T-helper 1 cell treated with Interleukin-12 subunit alpha and Interleukin-12 subunit beta and Interleukin-4 antibody, amounts not matched to agents 30 μg/mL and 1 μg/mL, for 36 hours (primary cell): ENCODE measurements around the gene ANO10.
"Not testable (repeated sequence)": the region's sequence is repeated elsewhere in the genome, so short reads cannot be mapped to it uniquely, and the experiment has no call there.

Source experiments
- H3K27ac Mint-ChIP-seq: one replicate; pipeline ENCODE4 v1.8.0; 2021; ENCODE audit warnings: mild to moderate bottlenecking, mixed read lengths
- H3K27me3 Mint-ChIP-seq: one replicate; pipeline ENCODE4 v1.8.0; 2021; ENCODE audit warnings: low read depth, mixed read lengths
- H3K36me3 Mint-ChIP-seq: one replicate; pipeline ENCODE4 v1.8.0; 2021; ENCODE audit warnings: low read depth, mixed read lengths
- H3K4me1 Mint-ChIP-seq: one replicate; pipeline ENCODE4 v1.8.0; 2021; ENCODE audit warnings: low read depth, mixed read lengths
- H3K4me3 Mint-ChIP-seq: one replicate; pipeline ENCODE4 v1.8.0; 2021; ENCODE audit warnings: mild to moderate bottlenecking, moderate library complexity, mixed read lengths
- H3K9me3 Mint-ChIP-seq: one replicate; pipeline ENCODE4 v1.8.0; 2021; ENCODE audit warnings: mixed read lengths

The ANO10 gene

DNA sequence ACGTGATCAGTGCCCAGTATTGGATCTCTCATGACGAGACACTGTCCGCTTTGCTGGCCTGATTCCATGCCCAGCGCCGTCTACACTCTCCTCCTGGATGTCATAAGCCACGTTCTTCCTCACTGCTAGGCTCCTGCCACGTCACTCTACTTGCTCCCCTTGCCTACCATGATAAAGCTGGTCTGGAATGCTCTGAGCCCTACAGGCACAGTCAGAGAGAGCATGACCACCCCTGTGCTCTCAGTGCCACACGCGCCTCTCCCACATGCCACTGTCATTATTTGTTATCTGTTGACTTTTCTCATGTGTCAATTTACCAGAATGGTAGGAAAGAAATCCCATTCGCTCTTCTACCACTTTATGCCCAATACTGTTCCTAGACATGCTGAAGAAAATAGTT, 148.6 kb downstream of the ANO10 start:
- Mint-ChIP-seq H3K4me1 (peaks cover 15% of the 10 kb centered on the region), H3K4me3 (no peak overlapping the region), H3K27me3 (peaks cover 10% of the 10 kb centered on the region), H3K27ac (no peak overlapping the region), H3K9me3 (peaks cover 9% of the 10 kb centered on the region), H3K36me3 (peaks cover 9% of the 10 kb centered on the region)

DNA sequence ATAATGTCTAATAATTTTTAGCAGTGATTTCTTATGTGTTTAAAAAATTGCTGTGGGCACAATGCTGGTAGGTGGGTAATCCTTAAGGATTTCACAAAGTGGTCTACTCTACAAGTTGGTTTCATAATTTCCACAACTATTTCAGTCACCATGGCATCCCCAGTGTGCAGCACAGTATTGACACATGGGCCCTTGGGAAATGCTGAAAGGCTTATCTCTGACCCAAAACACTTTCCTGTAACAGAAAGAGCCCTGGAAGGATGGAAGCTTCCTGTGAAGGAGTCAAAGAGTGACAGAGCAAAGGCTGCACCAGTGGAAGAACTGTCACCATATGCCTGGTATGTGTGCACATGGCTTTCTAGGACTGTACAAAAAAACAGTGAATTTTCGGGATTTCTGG, 153.7 kb downstream of the ANO10 start:
- Mint-ChIP-seq H3K27me3 (peaks cover 5% of the 10 kb centered on the region), H3K4me3 (no peak overlapping the region), H3K9me3 (peaks cover 10% of the 10 kb centered on the region), H3K27ac (no peak overlapping the region), H3K4me1 (no peaks in the 10 kb centered on the region), H3K36me3 (peaks cover 4% of the 10 kb centered on the region)

DNA sequence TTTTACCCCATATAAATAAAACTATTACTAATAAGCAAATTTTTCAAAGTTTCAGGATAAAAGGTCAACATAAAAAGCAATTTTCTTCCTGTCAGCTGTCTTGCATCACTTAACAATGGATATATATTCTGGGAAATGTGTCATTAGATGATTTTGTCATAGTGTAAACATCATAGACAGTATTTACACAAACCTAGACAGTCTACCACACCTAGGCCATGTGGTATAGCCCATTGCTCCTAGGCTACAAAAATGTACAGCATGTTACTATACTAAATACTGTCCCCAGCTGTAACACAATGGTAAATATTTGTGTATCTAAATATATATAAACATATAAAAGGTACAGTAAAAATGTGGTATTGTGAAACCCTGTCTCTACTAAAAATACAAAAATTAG, 156.7 kb downstream of the ANO10 start:
- H3K4me1 Mint-ChIP-seq: no peaks in the 10 kb centered on the region
- H3K27me3 Mint-ChIP-seq: no peaks in the 10 kb centered on the region
- no peak overlapping the region for H3K27ac Mint-ChIP-seq
- H3K9me3 Mint-ChIP-seq: peaks cover 18% of the 10 kb centered on the region
- H3K4me3 Mint-ChIP-seq: no peak overlapping the region
- peaks cover 10% of the 10 kb centered on the region for H3K36me3 Mint-ChIP-seq

DNA sequence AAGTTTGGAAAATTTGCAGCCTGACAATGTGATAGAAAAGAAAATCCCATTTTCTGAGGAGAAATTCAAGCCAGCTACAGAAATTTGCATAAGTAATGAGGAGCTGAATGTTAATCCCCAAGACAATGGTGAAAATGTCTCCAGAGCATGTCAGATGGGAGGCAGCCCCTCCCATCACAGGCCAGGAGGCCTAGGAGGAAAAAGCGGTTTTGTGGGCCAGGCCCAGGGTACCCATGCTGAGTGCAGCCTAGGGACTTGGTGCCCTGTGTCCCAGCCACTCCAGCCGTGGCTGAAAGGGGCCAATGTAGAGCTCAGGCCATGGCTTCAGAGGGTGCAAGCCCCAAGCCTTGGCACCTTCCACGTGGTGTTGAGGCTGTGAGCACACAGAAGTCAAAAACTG, 159.2 kb downstream of the ANO10 start:
- not testable (repeated sequence) for H3K27ac Mint-ChIP-seq

GRCh38 chr3:43461345-43461744, 160.5 kb downstream of the ANO10 start:
- no peak overlapping the region for H3K27ac Mint-ChIP-seq
- no peaks in the 10 kb centered on the region for H3K27me3 Mint-ChIP-seq
- peaks cover 10% of the 10 kb centered on the region for H3K36me3 Mint-ChIP-seq
- peaks cover 18% of the 10 kb centered on the region for H3K9me3 Mint-ChIP-seq
- H3K4me3 Mint-ChIP-seq: no peak overlapping the region
- H3K4me1 Mint-ChIP-seq: peaks cover 2% of the 10 kb centered on the region

More for the DNA sequence above, 159.2 kb downstream of the ANO10 start:
- peaks cover 18% of the 10 kb centered on the region for H3K9me3 Mint-ChIP-seq
- H3K4me1 Mint-ChIP-seq, H3K4me3 Mint-ChIP-seq, H3K27me3 Mint-ChIP-seq, H3K36me3 Mint-ChIP-seq: not testable (repeated sequence)

DNA sequence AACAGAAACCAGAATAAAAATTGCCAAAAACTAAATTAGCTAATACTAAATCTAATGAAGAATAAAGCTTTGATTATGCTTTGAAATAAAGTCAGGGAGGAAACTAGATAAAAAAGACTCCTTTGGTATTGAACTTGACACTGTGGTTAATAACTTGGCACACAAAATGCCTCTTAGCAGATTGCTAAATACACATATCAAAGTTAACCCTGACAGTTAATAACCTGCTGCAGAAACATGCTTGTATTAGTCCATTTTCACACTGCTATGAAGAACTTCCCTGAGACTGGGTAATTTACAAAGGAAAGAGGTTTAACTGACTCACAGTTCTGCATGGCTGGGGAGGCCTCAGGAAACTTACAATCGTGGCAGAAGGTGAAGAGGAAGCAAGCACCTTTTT, 164.8 kb downstream of the ANO10 start:
- H3K36me3 Mint-ChIP-seq, H3K27ac Mint-ChIP-seq, H3K4me3 Mint-ChIP-seq, H3K4me1 Mint-ChIP-seq, H3K27me3 Mint-ChIP-seq, H3K9me3 Mint-ChIP-seq: not testable (repeated sequence)

- Mint-ChIP-seq H3K4me3 (no peak overlapping the region), H3K36me3 (no peaks in the 10 kb centered on the region), H3K27ac (no peak overlapping the region), H3K9me3 (no peaks in the 10 kb centered on the region), H3K4me1 (peaks cover 2% of the 10 kb centered on the region), H3K27me3 (no peaks in the 10 kb centered on the region)
Observed at GRCh38 chr3:43455233-43455632, 166.6 kb downstream of the ANO10 start.

DNA sequence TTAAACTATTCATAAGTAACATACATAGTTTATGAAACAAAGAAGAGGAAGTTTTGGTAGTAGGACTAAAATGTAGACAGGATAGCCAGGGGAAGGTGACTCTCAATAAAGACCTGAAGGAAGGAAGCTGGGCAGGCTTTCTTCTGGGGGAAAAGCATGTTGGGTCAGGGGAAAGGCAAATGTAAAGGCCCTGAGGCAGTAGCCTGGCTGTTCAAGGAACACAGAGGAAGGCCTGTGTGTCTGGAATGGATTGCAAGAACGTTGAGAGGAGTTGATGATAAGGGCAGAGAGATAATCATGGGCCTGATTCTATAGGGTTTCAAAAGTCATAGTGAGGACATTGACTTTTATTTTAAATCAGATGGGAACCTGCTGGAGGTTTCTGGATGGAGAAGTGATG, 167.8 kb downstream of the ANO10 start:
- Mint-ChIP-seq H3K36me3 (no peaks in the 10 kb centered on the region), H3K27me3 (no peaks in the 10 kb centered on the region), H3K9me3 (no peaks in the 10 kb centered on the region), H3K4me1 (peaks cover 2% of the 10 kb centered on the region), H3K4me3 (no peak overlapping the region), H3K27ac (no peak overlapping the region)

DNA sequence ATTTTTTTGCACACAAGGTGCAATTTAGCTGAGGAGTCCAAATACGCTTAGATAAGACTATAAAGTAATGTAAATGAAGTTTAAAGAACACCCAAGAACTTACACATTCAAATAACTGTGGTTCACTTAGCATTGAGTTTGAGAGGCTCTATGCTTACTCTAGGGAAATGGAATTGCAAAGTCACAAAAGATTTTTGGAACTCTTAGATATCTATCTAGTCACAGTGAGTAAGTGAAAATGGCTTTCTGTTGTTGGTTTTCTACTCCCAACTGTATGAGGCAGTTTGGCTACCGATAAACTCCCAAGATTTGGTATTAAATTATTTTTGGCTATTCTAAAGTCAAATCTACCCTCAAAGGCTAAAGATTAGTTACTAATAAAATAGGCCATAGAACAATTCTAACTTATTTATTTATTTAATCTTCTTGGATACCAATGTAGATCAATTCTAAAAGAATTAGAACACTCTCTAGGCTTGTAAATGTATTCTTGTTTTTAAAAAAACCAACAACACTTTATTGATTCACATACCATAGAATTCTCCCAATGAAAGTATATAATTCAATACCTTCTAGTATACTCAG, 170.0 kb downstream of the ANO10 start:
- Mint-ChIP-seq H3K4me1 (peaks cover 12% of the 10 kb centered on the region), H3K9me3 (no peaks in the 10 kb centered on the region), H3K27ac (no peak overlapping the region), H3K4me3 (no peak overlapping the region), H3K27me3 (no peaks in the 10 kb centered on the region), H3K36me3 (no peaks in the 10 kb centered on the region)

GRCh38 chr3:43448098-43448497, 173.7 kb downstream of the ANO10 start:
- Mint-ChIP-seq H3K27me3 (no peaks in the 10 kb centered on the region), H3K4me3 (no peak overlapping the region), H3K36me3 (no peaks in the 10 kb centered on the region), H3K4me1 (peaks cover 12% of the 10 kb centered on the region), H3K9me3 (no peaks in the 10 kb centered on the region), H3K27ac (no peak overlapping the region)

DNA sequence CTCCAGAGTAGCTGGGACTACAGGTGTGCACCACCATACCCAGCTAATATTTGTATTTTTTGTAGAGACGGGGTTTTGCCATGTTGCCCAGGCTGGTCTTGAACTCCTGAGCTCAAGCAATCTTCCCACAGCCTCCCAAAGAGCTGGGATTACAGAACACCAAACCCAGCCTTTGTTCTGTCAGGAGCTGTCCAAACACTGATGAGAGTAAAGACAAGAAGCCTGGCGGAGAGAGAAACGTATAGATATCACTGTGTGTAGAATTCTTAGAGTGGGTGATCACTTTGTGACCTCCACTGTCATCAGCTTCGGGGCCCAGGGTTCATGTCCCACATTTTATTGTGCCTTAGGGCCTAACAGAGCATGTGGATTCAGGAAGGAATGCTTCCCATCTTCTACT, 176.0 kb downstream of the ANO10 start:
- Mint-ChIP-seq H3K27ac (no peak overlapping the region), H3K4me3 (no peak overlapping the region), H3K36me3 (no peaks in the 10 kb centered on the region), H3K27me3 (no peaks in the 10 kb centered on the region), H3K4me1 (peaks cover 12% of the 10 kb centered on the region), H3K9me3 (no peaks in the 10 kb centered on the region)

GRCh38 chr3:43442872-43443395, 178.9 kb downstream of the ANO10 start:
- H3K9me3 Mint-ChIP-seq: peaks cover 7% of the 10 kb centered on the region

GRCh38 chr3:43436507-43437140, 185.2 kb downstream of the ANO10 start:
- Mint-ChIP-seq H3K4me3 (no peak overlapping the region), H3K4me1 (peaks cover 6% of the 10 kb centered on the region), H3K9me3 (peaks cover 7% of the 10 kb centered on the region)

More at GRCh38 chr3:43442872-43443395, 178.9 kb downstream of the ANO10 start:
- Mint-ChIP-seq H3K27ac (no peak overlapping the region), H3K4me3 (no peak overlapping the region), H3K27me3 (no peaks in the 10 kb centered on the region), H3K4me1 (peaks cover 10% of the 10 kb centered on the region), H3K36me3 (peaks cover 3% of the 10 kb centered on the region)

GRCh38 chr3:43435706-43436105, 186.1 kb downstream of the ANO10 start:
- Mint-ChIP-seq H3K27me3 (peaks cover 3% of the 10 kb centered on the region), H3K36me3 (peaks cover 3% of the 10 kb centered on the region), H3K27ac (no peak overlapping the region), H3K4me3 (no peak overlapping the region), H3K4me1 (peaks cover 6% of the 10 kb centered on the region), H3K9me3 (peaks cover 7% of the 10 kb centered on the region)

More at GRCh38 chr3:43436507-43437140, 185.2 kb downstream of the ANO10 start:
- peaks cover 3% of the 10 kb centered on the region for H3K36me3 Mint-ChIP-seq
- no peak overlapping the region for H3K27ac Mint-ChIP-seq
- H3K27me3 Mint-ChIP-seq: no peaks in the 10 kb centered on the region

DNA sequence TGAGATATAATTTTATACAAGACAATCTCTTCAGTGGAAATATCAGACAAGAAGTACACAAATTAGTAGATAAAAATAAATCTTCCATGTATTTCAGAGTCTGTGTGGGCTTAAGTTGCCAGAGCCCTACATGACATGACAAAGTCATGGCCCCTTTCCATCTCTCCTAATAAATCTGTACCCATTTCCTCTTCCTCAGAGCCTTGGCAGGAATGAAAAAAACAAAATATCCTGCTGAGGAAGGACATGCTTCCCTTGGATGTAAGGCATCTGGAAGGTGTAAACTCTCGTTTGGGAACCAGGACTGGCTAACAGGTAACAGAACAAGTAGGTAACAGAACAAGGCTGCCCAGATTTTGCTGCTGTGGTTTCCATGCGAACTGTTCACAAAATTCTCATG, 187.4 kb downstream of the ANO10 start:
- H3K4me3 Mint-ChIP-seq: no peak overlapping the region
- H3K4me1 Mint-ChIP-seq: no peaks in the 10 kb centered on the region
- H3K36me3 Mint-ChIP-seq: peaks cover 3% of the 10 kb centered on the region
- peaks cover 3% of the 10 kb centered on the region for H3K27me3 Mint-ChIP-seq
- peaks cover 7% of the 10 kb centered on the region for H3K9me3 Mint-ChIP-seq
- H3K27ac Mint-ChIP-seq: no peak overlapping the region
